HepG2 (cell line): ENCODE data around the gene SUN5. TPM values are rescaled to one million over a fixed set of nuclear protein-coding genes. Genes with fewer than 3 reads are reported as not detected.
A peak's percentile ranks its signal among the peaks of the same experiment; 100 is the strongest.

Source experiments
- ATAC-seq: fragments of 200-7000 bp; cut with Tn5 transposase; 3 replicates; pipeline ENCODE4 v1.9.1; 2020; ENCODE audit warnings: mild to moderate bottlenecking, moderate library complexity
- BruUV-seq: library from RNA; stranded (reverse); fragments of 400-500 nt; replicated peaks from 2 replicates; lab custom pipeline; 2021; lab: Mats Ljungman, UMichigan
- CTCF ChIA-PET: fragments of 300-600 bp; formaldehyde crosslinking; extraction: SDS; loops from one replicate; lab custom pipeline; 2021; ENCODE audit warnings: low total read pairs, inconsistent platforms, low intra/inter-chr PET ratio; lab: Yijun Ruan, JAX
- POLR2A ChIA-PET: fragments of 350-600 bp; sonication (Branson Sonifier 250); formaldehyde crosslinking; loops from one replicate; lab custom pipeline; 2020; ENCODE audit warnings: antibody characterized with exemption, inconsistent platforms; lab: Yijun Ruan, JAX
- DNase-seq: peaks from one replicate; pipeline ENCODE4 v3.0.0-alpha.2; 2015; ENCODE audit warnings: low spot score
- FAIRE-seq: peaks from 3 replicates; lab custom pipeline; 2011; peaks lifted over from hg19 to GRCh38; lab: Jason Lieb, UNC
- H2AFZ ChIP-seq: one replicate; pipeline ENCODE4 v1.6.1; 2011; ENCODE audit warnings: low read length, inconsistent platforms
- H3K27ac ChIP-seq: fragments of 300-600 bp; 3 replicates; pipeline ENCODE4 v1.8.0; 2011; ENCODE audit warnings: mixed run types, mild to moderate bottlenecking, mixed read lengths, low read length, inconsistent platforms; ENCODE audit not compliant: insufficient read depth; ENCODE audit errors: extremely low read length
- H3K27me3 ChIP-seq, 2 experiments: fragments of 200-600 bp in 1 of 2; 2 replicates in 1 of 2; 3 replicates in 1 of 2; pipeline versions ENCODE4 v1.6.0 to v1.8.0; 2011; ENCODE audit warnings: low read length in 2 of 2, mild to moderate bottlenecking in 2 of 2, moderate library complexity in 2 of 2, inconsistent platforms in 1 of 2; ENCODE audit not compliant: insufficient read depth in 2 of 2, control insufficient read depth in 1 of 2
- H3K36me3 ChIP-seq, 2 experiments: fragments of 200-600 bp in 1 of 2; replicated peaks in 1 of 2; 2 replicates in 1 of 2; 3 replicates in 1 of 2; pipeline versions ENCODE4 v1.5.1 to v1.8.0; 2011; ENCODE audit warnings: low read length in 2 of 2, inconsistent platforms in 1 of 2; ENCODE audit not compliant: insufficient read depth in 2 of 2, control insufficient read depth in 1 of 2
- H3K4me1 ChIP-seq: 2 replicates; pipeline ENCODE4 v1.5.1; 2012; ENCODE audit warnings: low read length, inconsistent platforms; ENCODE audit not compliant: insufficient read depth
- H3K4me2 ChIP-seq: 2 replicates; pipeline ENCODE4 v1.6.0; 2011; ENCODE audit warnings: low read depth, low read length, inconsistent platforms
- H3K4me3 ChIP-seq, 3 experiments: fragments of 200-600 bp in 1 of 3; sonication (generic), shearing (Covaris generic) in 1 of 3; replicated peaks in 1 of 3; 2 replicates each; pipeline ENCODE4 v1.5.1; 2011 to 2016; ENCODE audit warnings: low read length in 3 of 3, inconsistent platforms in 2 of 3, low read depth in 2 of 3, mild to moderate bottlenecking in 2 of 3, control low read depth in 1 of 3, mixed read lengths in 1 of 3; ENCODE audit not compliant: insufficient read depth in 1 of 3
- H3K79me2 ChIP-seq: one replicate; pipeline ENCODE4 v1.6.1; 2011; ENCODE audit warnings: low read length, inconsistent platforms; ENCODE audit not compliant: insufficient read depth
- H3K9ac ChIP-seq: 2 replicates; pipeline ENCODE4 v1.6.0; 2011; ENCODE audit warnings: mild to moderate bottlenecking, low read depth, low read length, inconsistent platforms; ENCODE audit not compliant: insufficient read depth
- H3K9me3 ChIP-seq: 2 replicates; pipeline ENCODE4 v1.5.1; 2012; ENCODE audit warnings: mild to moderate bottlenecking, low read length
- H4K20me1 ChIP-seq: 2 replicates; pipeline ENCODE4 v1.6.0; 2011; ENCODE audit warnings: inconsistent platforms, mild to moderate bottlenecking, low read length, moderate library complexity; ENCODE audit not compliant: insufficient read depth
- HNF1A ChIP-seq, 2 experiments: sonication (generic) in 1 of 2; formaldehyde crosslinking in 1 of 2; IDR thresholded peaks; 2 replicates each; pipeline versions ENCODE4 v1.4.0 to v1.6.1; 2016 to 2020; ENCODE audit warnings: borderline replicate concordance in 1 of 2, low read depth in 1 of 2, mild to moderate bottlenecking in 1 of 2, missing genetic modification reagents in 1 of 2
- RORA ChIP-seq: sonication (generic); formaldehyde crosslinking; IDR thresholded peaks from 2 replicates; pipeline ENCODE4 v1.5.0; 2020; ENCODE audit warnings: mild to moderate bottlenecking, missing genetic modification reagents, moderate library complexity
- ZFX ChIP-seq: sonication (generic); formaldehyde crosslinking; IDR thresholded peaks from 2 replicates; pipeline ENCODE4 v1.4.0; 2020; ENCODE audit warnings: mild to moderate bottlenecking, low read depth, missing genetic modification reagents, moderate library complexity
- ZMAT3 ChIP-seq: sonication (generic); formaldehyde crosslinking; conservative IDR thresholded peaks from 2 replicates; pipeline ENCODE4 v1.7.0; 2021; ENCODE audit warnings: missing genetic modification reagents
- WGBS: methylation state at CpG from one replicate; pipeline ENCODE4 v1.1.6; 2017; ENCODE audit warnings: low lambda C conversion rate; 5-methylcytosine and 5-hydroxymethylcytosine counted together
- in situ Hi-C: cut with HindIII; loops from 2 replicates; pipeline ENCODE4 v1.10.0; 2017; ENCODE audit warnings: low pct_unique_long_range_greater_than_20kb; ENCODE audit not compliant: extremely low pct_ligation_motif_present
- intact Hi-C: fragments of 100-400 bp; cut with micrococcal nuclease; formaldehyde crosslinking; loops from one replicate; pipeline ENCODE4 v1.10.0; 2022; ENCODE audit not compliant: unreplicated experiment
- polyA plus RNA-seq, 8 experiments: library from polyadenylated mRNA; depleted of rRNA in 3 of 8; stranded (reverse) in 7 of 8; unstranded in 1 of 8; fragments of >200 nt; fragmentation: Illumina TruSeq in 4 of 8; extraction: Trizol in 4 of 8; gene quantifications; 2 replicates each; pipeline versions ENCODE4 v1.2.1 to v1.2.3, GENCODE V29; 2011 to 2016; ENCODE audit warnings: low read depth in 4 of 8, missing spikeins in 1 of 8, mixed read lengths in 1 of 8; ENCODE audit not compliant: insufficient read depth in 1 of 8
- total RNA-seq, 5 experiments: library from RNA; depleted of rRNA; stranded (reverse); fragments of >200 nt; fragmentation: Illumina TruSeq; extraction: Trizol; gene quantifications; 2 replicates each; pipeline ENCODE4 v1.2.3, GENCODE V29; 2016; ENCODE audit warnings: low read depth in 1 of 5

The SUN5 gene
- total and polyA plus RNA-seq, 2 of the 13 experiments (the other 11 are each of a cell fraction or from before 2014, with no cell fraction given): not detected

GRCh38 chr20:32986331-32986966 is 17.8 kb downstream of the SUN5 start:
- intact Hi-C loops: no loop called here
- Histone ChIP-seq H3K4me1 (peaks cover 10% of the 10 kb centered on the region), H3K4me2 (no peak overlapping the region), H3K27me3 (peaks cover 0 to 50% of the 10 kb centered on the region in 2 experiments; a peak in 2 of 5 replicates), H3K36me3 (no peaks in the 10 kb centered on the region), H4K20me1 (no peaks in the 10 kb centered on the region), H3K9me3 (no peaks in the 10 kb centered on the region), H3K4me3 (no peak overlapping the region), H3K9ac (no peak overlapping the region)
- CTCF ChIA-PET: no interaction called here
- BruUV-seq: no TSS peak
- ATAC-seq (peak; percentile 19), DNase-seq (no peak)
- TF ChIP-seq ZFX (CRISPR knock-in tag) (0 out of 2 replicates have a peak, but pooled peaks have one; percentile 28), ZMAT3 (CRISPR knock-in tag) (no peak)
- TF ChIP-seq, all 625 proteins: peak for 1
- POLR2A ChIA-PET: no interaction called here
- in situ Hi-C loops: no loop called here
- no peak overlapping the region for H2AFZ ChIP-seq
- H3K27ac ChIP-seq: no peak overlapping the region
- no peaks in the 10 kb centered on the region for H3K79me2 ChIP-seq
- WGBS: 50% methylated on average over 17 of the region's 18 CpGs
- no peak for FAIRE-seq

- no peaks in the 10 kb centered on the region for H4K20me1 ChIP-seq
- H3K27me3 ChIP-seq: peaks cover 0 to 48% of the 10 kb centered on the region in 2 experiments; a peak in 2 of 5 replicates
- H3K36me3 ChIP-seq: no peaks in the 10 kb centered on the region
- H3K27ac ChIP-seq: no peak overlapping the region
- H3K4me2 ChIP-seq: no peak overlapping the region
- BruUV-seq: no TSS peak
- FAIRE-seq: no peak
- no peaks in the 10 kb centered on the region for H3K9me3 ChIP-seq
- 33% methylated on average over 6 of the region's 6 CpGs for WGBS
- POLR2A ChIA-PET: no interaction called here
- H3K9ac ChIP-seq: no peak overlapping the region
- H3K4me3 ChIP-seq: no peak overlapping the region
- peaks cover 14% of the 10 kb centered on the region for H3K4me1 ChIP-seq
- TF ChIP-seq RORA (CRISPR knock-in tag) (no peak), HNF1A (IDR thresholded peaks at IDR 0.05; ENCODE audit: low read depth) (no peak), HNF1A (CRISPR knock-in tag; IDR thresholded peaks at IDR 0.05; ENCODE audit: borderline replicate concordance) (0 out of 2 replicates have a peak, but pooled peaks have one; percentile 15)
- no peaks in the 10 kb centered on the region for H3K79me2 ChIP-seq
- no peak overlapping the region for H2AFZ ChIP-seq
- intact Hi-C loops: no loop called here
- CTCF ChIA-PET: no interaction called here
- DNase-seq: no peak
- in situ Hi-C loops: no loop called here
- peak; percentile 12; the same call in 1 of the 3 replicates for ATAC-seq
Observed at GRCh38 chr20:32985596-32985995, 18.6 kb downstream of the SUN5 start.
